Caco-2 (cell line): ENCODE measurements around the gene NEXN. TPM values are rescaled to one million over a fixed set of nuclear protein-coding genes. Genes with fewer than 3 reads are reported as not detected.

Experiments
- BruUV-seq: library from RNA; stranded (reverse); fragments of 400-500 nt; replicated peaks from 2 replicates; lab custom pipeline; 2021; lab: Mats Ljungman, UMichigan
- CTCF ChIA-PET: fragments of 300-600 bp; sonication (Branson Sonifier 250); formaldehyde crosslinking; loops from one replicate; lab custom pipeline; 2022; ENCODE audit warnings: antibody characterized with exemption; lab: Charles Lee
- POLR2A ChIA-PET: fragments of 300-600 bp; sonication (Branson Sonifier 250); formaldehyde crosslinking; loops from one replicate; lab custom pipeline; 2022; ENCODE audit warnings: antibody characterized with exemption; lab: Charles Lee
- DNase-seq, 2 experiments: peaks; one replicate each; pipeline versions ENCODE4 v3.0.0 to v3.0.0-alpha.2; 2020 to 2022
- H3K27me3 ChIP-seq: replicated peaks from 2 replicates; pipeline ENCODE4 v1.6.0; 2011; ENCODE audit warnings: low read length; ENCODE audit not compliant: control insufficient read depth, insufficient read depth
- H3K36me3 ChIP-seq: 2 replicates; pipeline ENCODE4 v1.5.1; 2011; ENCODE audit warnings: low read length; ENCODE audit not compliant: control insufficient read depth, insufficient read depth
- H3K4me1 ChIP-seq: fragments of 250-450 bp; sonication (Bioruptor Pico); 2 replicates; pipeline ENCODE4 v1.5.1; 2020; ENCODE audit warnings: mild to moderate bottlenecking
- H3K4me3 ChIP-seq: 2 replicates; pipeline ENCODE4 v1.5.1; 2011; ENCODE audit warnings: low read depth, mild to moderate bottlenecking, control low read depth, low read length
- H3K9me3 ChIP-seq: fragments of 250-450 bp; sonication (Bioruptor Pico); 2 replicates; pipeline ENCODE4 v1.5.1; 2020; ENCODE audit warnings: mild to moderate bottlenecking, moderate library complexity
- H3K27ac Mint-ChIP-seq: one replicate; pipeline ENCODE4 v1.8.0; 2022; ENCODE audit warnings: mixed read lengths; ENCODE audit not compliant: unreplicated experiment
- H3K27me3 Mint-ChIP-seq: one replicate; pipeline ENCODE4 v1.8.0; 2022; ENCODE audit warnings: mixed read lengths; ENCODE audit not compliant: insufficient read depth, unreplicated experiment
- H3K36me3 Mint-ChIP-seq: one replicate; pipeline ENCODE4 v1.8.0; 2022; ENCODE audit warnings: mild to moderate bottlenecking, mixed read lengths; ENCODE audit not compliant: insufficient read depth, unreplicated experiment
- H3K4me1 Mint-ChIP-seq: one replicate; pipeline ENCODE4 v1.8.0; 2022; ENCODE audit warnings: low read depth, mixed read lengths; ENCODE audit not compliant: unreplicated experiment
- H3K4me3 Mint-ChIP-seq: one replicate; pipeline ENCODE4 v1.8.0; 2022; ENCODE audit warnings: mild to moderate bottlenecking, moderate library complexity, mixed read lengths; ENCODE audit not compliant: unreplicated experiment
- H3K9me3 Mint-ChIP-seq: one replicate; pipeline ENCODE4 v1.8.0; 2022; ENCODE audit warnings: mixed read lengths; ENCODE audit not compliant: unreplicated experiment
- intact Hi-C: fragments of 100-400 bp; cut with micrococcal nuclease; formaldehyde crosslinking; loops from one replicate; pipeline ENCODE4 v1.10.0; 2022; ENCODE audit not compliant: unreplicated experiment
- total RNA-seq: library from RNA; stranded (reverse); gene quantifications from 2 replicates; pipeline ENCODE4 v1.2.3, GENCODE V29; 2022
- TF ChIP-seq, protein P1 (sequence below), 2 experiments: fragments of 200-600 bp in 1 of 2; IDR thresholded peaks; 1 replicate in 1 of 2; 2 replicates in 1 of 2; pipeline versions ENCODE4 v1.5.1 to v1.8.0; 2011 to 2022; ENCODE audit warnings: antibody characterized with exemption in 1 of 2, control low read depth in 1 of 2, inconsistent platforms in 1 of 2, low read depth in 1 of 2, low read length in 1 of 2, mild to moderate bottlenecking in 1 of 2, moderate library complexity in 1 of 2; ENCODE audit not compliant: insufficient read depth in 1 of 2, severe bottlenecking in 1 of 2, unreplicated experiment in 1 of 2

Gene NEXN
- total RNA-seq, 1 experiment from 2014 or later: 1.1 TPM

DNA sequence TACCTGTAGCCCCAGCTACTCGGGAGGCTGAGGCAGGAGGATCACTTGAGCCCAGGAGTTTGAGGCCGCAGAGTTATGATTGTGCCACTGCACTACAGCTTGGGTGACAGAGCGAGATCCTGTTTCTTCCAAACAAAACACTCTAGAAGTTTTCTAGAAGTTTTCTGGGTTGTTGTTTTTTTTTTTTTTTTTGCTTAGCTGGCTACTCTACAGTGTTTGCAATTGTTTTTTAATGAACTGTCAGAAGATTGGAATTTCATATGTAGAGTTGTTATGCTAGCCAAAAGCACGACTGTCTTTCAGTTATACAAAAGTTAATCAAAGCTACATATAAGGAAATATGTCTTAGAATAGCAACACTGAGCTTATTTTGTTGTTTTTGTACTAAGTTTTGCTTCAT lies 30.9 kb upstream of the NEXN start:
- POLR2A ChIA-PET: no interaction called here

DNA sequence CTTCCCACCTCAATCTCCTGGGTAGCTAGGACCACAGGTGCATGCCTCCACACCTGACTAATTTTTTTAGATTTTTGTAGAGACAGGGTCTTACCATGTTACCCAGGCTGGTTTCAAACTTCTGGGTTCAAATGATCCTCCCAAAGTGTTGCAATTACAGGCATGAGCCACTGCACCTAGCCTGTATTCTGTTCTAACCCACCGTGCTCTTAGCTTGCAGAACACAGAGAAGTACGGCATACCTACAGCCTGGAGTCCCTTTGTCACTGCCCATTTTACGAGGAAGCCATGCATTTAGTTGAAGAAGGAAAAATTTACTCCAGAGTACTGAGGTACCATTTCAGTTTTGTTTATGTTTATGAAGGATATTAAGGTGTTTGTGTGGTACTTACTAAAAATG lies 29.7 kb upstream of the NEXN start:
- Mint-ChIP-seq H3K27ac (no peak overlapping the region), H3K4me3 (no peak overlapping the region), H3K27me3 (no peaks in the 10 kb centered on the region), H3K36me3 (no peaks in the 10 kb centered on the region), H3K4me1 (no peaks in the 10 kb centered on the region), H3K9me3 (peaks cover 20% of the 10 kb centered on the region)
- no peaks in the 10 kb centered on the region for H3K4me1 ChIP-seq
- intact Hi-C loops: no loop called here
- POLR2A ChIA-PET: no interaction called here
- H3K9me3 ChIP-seq: no peaks in the 10 kb centered on the region
- no peak overlapping the region for H3K4me3 ChIP-seq
- TF ChIP-seq, protein P1, sequence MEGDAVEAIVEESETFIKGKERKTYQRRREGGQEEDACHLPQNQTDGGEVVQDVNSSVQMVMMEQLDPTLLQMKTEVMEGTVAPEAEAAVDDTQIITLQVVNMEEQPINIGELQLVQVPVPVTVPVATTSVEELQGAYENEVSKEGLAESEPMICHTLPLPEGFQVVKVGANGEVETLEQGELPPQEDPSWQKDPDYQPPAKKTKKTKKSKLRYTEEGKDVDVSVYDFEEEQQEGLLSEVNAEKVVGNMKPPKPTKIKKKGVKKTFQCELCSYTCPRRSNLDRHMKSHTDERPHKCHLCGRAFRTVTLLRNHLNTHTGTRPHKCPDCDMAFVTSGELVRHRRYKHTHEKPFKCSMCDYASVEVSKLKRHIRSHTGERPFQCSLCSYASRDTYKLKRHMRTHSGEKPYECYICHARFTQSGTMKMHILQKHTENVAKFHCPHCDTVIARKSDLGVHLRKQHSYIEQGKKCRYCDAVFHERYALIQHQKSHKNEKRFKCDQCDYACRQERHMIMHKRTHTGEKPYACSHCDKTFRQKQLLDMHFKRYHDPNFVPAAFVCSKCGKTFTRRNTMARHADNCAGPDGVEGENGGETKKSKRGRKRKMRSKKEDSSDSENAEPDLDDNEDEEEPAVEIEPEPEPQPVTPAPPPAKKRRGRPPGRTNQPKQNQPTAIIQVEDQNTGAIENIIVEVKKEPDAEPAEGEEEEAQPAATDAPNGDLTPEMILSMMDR (IDR thresholded peaks at IDR 0.05; ENCODE audit: insufficient read depth in 1 of 2, low read depth in 1 of 2, low read length in 1 of 2, severe bottlenecking in 1 of 2, unreplicated experiment in 1 of 2): no peak
- CTCF ChIA-PET: no interaction called here
- no TSS peak for BruUV-seq
- H3K36me3 ChIP-seq: no peaks in the 10 kb centered on the region
- DNase-seq: no peak
- no peaks in the 10 kb centered on the region for H3K27me3 ChIP-seq

More for the DNA sequence above, 30.9 kb upstream of the NEXN start:
- H3K36me3 ChIP-seq: no peaks in the 10 kb centered on the region
- Mint-ChIP-seq H3K4me1 (no peaks in the 10 kb centered on the region), H3K27ac (no peak overlapping the region), H3K27me3 (no peaks in the 10 kb centered on the region), H3K36me3 (no peaks in the 10 kb centered on the region), H3K9me3 (peaks cover 20% of the 10 kb centered on the region), H3K4me3 (no peak overlapping the region)
- no peak for DNase-seq
- no peaks in the 10 kb centered on the region for H3K27me3 ChIP-seq
- H3K4me1 ChIP-seq: no peaks in the 10 kb centered on the region
- CTCF ChIA-PET: no interaction called here
- H3K4me3 ChIP-seq: no peak overlapping the region
- intact Hi-C loops: no loop called here
- TF ChIP-seq, protein P1 (IDR thresholded peaks at IDR 0.05; ENCODE audit: insufficient read depth in 1 of 2, low read depth in 1 of 2, low read length in 1 of 2, severe bottlenecking in 1 of 2, unreplicated experiment in 1 of 2): no peak
- H3K9me3 ChIP-seq: no peaks in the 10 kb centered on the region
- no TSS peak for BruUV-seq

DNA sequence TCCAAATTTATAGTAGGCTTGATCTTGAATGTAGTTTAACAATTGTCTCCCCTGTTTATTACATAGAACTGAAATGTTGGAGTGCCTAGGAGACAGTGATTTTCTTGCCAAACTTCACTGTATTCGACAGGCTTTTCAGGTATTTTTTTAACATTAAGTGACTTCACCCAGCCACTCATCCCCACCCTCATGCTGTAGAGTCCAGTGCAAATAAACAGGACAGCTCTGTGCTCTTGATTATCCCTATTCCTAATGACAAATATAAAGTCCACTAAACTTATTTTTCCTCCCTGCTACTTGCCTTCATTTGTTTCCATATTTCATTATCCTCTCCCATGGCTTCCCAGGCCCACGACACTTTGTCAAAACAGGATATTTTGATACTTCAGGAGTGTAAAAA lies 29.2 kb upstream of the NEXN start:
- Histone ChIP-seq H3K9me3 (no peaks in the 10 kb centered on the region), H3K27me3 (no peaks in the 10 kb centered on the region), H3K36me3 (no peaks in the 10 kb centered on the region), H3K4me1 (no peaks in the 10 kb centered on the region), H3K4me3 (no peak overlapping the region)
- Mint-ChIP-seq H3K27me3 (no peaks in the 10 kb centered on the region), H3K36me3 (no peaks in the 10 kb centered on the region), H3K4me3 (no peak overlapping the region), H3K27ac (no peak overlapping the region), H3K9me3 (peaks cover 20% of the 10 kb centered on the region), H3K4me1 (no peaks in the 10 kb centered on the region)
- ChIA-PET CTCF (no interaction called here), POLR2A (no interaction called here)
- no peak for DNase-seq
- no TSS peak for BruUV-seq
- intact Hi-C loops: no loop called here
- TF ChIP-seq, protein P1 (IDR thresholded peaks at IDR 0.05; ENCODE audit: insufficient read depth in 1 of 2, low read depth in 1 of 2, low read length in 1 of 2, severe bottlenecking in 1 of 2, unreplicated experiment in 1 of 2): no peak
